Glomerular endothelial cell (primary cell): ENCODE results near the gene SASS6. TPM values are rescaled to one million over a fixed set of nuclear protein-coding genes. Genes with fewer than 3 reads are reported as not detected.

ENCODE experiments used
- DNase-seq: peaks from one replicate; pipeline ENCODE4 v3.0.0-alpha.2; 2011; ENCODE audit warnings: low read depth, low spot score; ENCODE audit errors: extremely low read depth
- total RNA-seq: library from RNA; depleted of rRNA; stranded (reverse); fragments of >200 nt; gene quantifications from 2 replicates; pipeline ENCODE4 v1.2.3, GENCODE V29; 2015

Gene SASS6
- total RNA-seq, 1 donor from 2014 or later = 1.9 TPM

GRCh38 chr1:100115524-100115923 lies 17.2 kb downstream of the SASS6 start:
- DNase-seq = no peak

- no peak for DNase-seq
Measured at GRCh38 chr1:100109554-100110066, 23.1 kb downstream of the SASS6 start.

GRCh38 chr1:100107696-100108095 lies 25.0 kb downstream of the SASS6 start:
- no peak for DNase-seq

- DNase-seq = no peak
Measured at GRCh38 chr1:100101564-100101963, 31.2 kb downstream of the SASS6 start.

- DNase-seq = no peak
Measured at GRCh38 chr1:100100202-100100601, 32.5 kb downstream of the SASS6 start.

GRCh38 chr1:100090471-100090870 lies 42.3 kb downstream of the SASS6 start:
- DNase-seq = no peak

GRCh38 chr1:100089082-100089481 lies 43.6 kb downstream of the SASS6 start:
- DNase-seq = no peak

- DNase-seq = no peak
Measured at GRCh38 chr1:100087396-100087795, 45.3 kb downstream of the SASS6 start.

GRCh38 chr1:100080331-100080730 lies 52.4 kb downstream of the SASS6 start:
- DNase-seq = no peak

- peak; percentile 25 for DNase-seq
Measured at GRCh38 chr1:100077531-100077930, 55.2 kb downstream of the SASS6 start.

GRCh38 chr1:100076744-100077143 lies 56.0 kb downstream of the SASS6 start:
- DNase-seq = no peak

GRCh38 chr1:100076319-100076718 lies 56.4 kb downstream of the SASS6 start:
- no peak for DNase-seq

GRCh38 chr1:100075773-100076172 lies 57.0 kb downstream of the SASS6 start:
- DNase-seq = no peak

GRCh38 chr1:100074604-100075395 lies 57.9 kb downstream of the SASS6 start:
- DNase-seq = no peak

GRCh38 chr1:100073531-100073930 lies 59.2 kb downstream of the SASS6 start:
- no peak for DNase-seq

- DNase-seq = no peak
Measured at GRCh38 chr1:100070201-100070939, 62.4 kb downstream of the SASS6 start.

GRCh38 chr1:100065969-100066227 lies 66.8 kb downstream of the SASS6 start:
- DNase-seq = no peak

- DNase-seq = no peak
Measured at GRCh38 chr1:100065183-100065968, 67.4 kb downstream of the SASS6 start.

GRCh38 chr1:100061681-100062080 lies 71.0 kb downstream of the SASS6 start:
- no peak for DNase-seq

GRCh38 chr1:100053727-100054126 lies 79.0 kb downstream of the SASS6 start:
- no peak for DNase-seq

- DNase-seq = no peak
Measured at GRCh38 chr1:100053119-100053518, 79.6 kb downstream of the SASS6 start.
